DOHH2 (cell line): ENCODE data around the gene COPZ1.

Source experiments
- EZH2phosphoT487 ChIP-seq: fragments of 200-600 bp; sonication (generic); IDR thresholded peaks from 2 replicates; pipeline ENCODE4 v1.6.1; 2017; ENCODE audit warnings: borderline replicate concordance, mild to moderate bottlenecking, antibody characterized with exemption, low read length, moderate library complexity, mixed read lengths
- TF ChIP-seq, protein P1 (sequence below): fragments of 200-600 bp; sonication (generic); IDR thresholded peaks from one replicate; pipeline ENCODE4 v1.5.1; 2014; ENCODE audit warnings: antibody characterized with exemption, mild to moderate bottlenecking, low read depth, low read length; ENCODE audit not compliant: poor library complexity, severe bottlenecking

DNA sequence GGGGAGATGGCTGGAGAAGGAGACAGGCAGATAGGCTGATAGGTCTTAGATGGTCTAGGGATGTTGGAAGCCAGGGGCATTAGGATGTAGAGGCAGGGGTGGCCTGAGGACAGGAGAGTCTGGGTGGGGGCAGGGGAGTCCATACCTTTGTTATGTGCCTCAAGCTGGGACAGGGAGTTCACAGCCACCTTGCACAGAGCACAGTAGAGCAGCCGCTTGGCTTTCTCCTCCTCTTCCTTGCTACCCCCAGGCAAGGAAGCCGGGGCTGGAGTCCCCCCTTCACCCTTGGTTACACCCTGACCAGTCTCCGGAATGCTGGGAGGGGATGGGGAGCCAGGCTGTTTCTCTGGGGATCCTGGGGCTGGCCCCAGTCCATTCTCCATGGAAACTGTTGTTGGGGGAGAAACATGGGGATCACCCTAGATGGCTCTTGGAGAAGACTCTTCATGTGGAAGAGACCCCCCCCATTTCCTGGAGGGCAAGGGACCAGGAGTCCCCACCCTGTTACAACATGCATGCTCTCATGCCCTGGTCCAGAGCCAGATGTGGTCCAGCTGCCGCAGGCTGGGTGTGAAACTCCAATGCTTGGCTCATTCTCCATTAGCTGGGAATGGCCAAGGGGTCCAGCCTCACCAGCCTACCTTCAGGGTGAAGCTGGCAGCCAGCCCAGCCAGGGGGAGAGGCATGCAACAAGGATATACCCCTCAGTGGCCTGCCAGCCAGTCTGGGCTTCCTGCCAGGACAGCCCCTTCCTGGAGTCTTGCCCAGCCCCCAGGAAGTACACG lies 46.6 kb downstream of the COPZ1 start:
- TF ChIP-seq, protein P1, sequence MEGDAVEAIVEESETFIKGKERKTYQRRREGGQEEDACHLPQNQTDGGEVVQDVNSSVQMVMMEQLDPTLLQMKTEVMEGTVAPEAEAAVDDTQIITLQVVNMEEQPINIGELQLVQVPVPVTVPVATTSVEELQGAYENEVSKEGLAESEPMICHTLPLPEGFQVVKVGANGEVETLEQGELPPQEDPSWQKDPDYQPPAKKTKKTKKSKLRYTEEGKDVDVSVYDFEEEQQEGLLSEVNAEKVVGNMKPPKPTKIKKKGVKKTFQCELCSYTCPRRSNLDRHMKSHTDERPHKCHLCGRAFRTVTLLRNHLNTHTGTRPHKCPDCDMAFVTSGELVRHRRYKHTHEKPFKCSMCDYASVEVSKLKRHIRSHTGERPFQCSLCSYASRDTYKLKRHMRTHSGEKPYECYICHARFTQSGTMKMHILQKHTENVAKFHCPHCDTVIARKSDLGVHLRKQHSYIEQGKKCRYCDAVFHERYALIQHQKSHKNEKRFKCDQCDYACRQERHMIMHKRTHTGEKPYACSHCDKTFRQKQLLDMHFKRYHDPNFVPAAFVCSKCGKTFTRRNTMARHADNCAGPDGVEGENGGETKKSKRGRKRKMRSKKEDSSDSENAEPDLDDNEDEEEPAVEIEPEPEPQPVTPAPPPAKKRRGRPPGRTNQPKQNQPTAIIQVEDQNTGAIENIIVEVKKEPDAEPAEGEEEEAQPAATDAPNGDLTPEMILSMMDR, result no peak
- TF ChIP-seq EZH2phosphoT487, result no peak
